ENCODE data around the gene RPS16. TPM values are rescaled to one million over a fixed set of nuclear protein-coding genes. Genes with fewer than 3 reads are reported as not detected.

Gene RPS16
- total and polyA plus RNA-seq, 9 donors, result 2,348 to 7,403 (median 4,531) TPM

GRCh38 chr19:39412867-39413271, 22.9 kb downstream of the RPS16 start:
- peaks cover 24% of the 10 kb centered on the region for H3K4me1 ChIP-seq (ENCODE audit: insufficient read depth)
- WGBS, 3 donors, result 0 to 1% (median 0%) methylated on average over 24 of the region's 24 CpGs
- H3K27me3 ChIP-seq, result no peaks in the 10 kb centered on the region
- intact Hi-C loops (cut with DNase I), result loop anchor here in 2 of 4 donors (2.0 kb wide), 2 partner anchors 16 to 32 kb away; partner anchors contain the start of gene SUPT5H (in 1 of the 2)
- H3K36me3 ChIP-seq, result no peaks in the 10 kb centered on the region
- peak overlapping the region; percentile 68 for H3K4me3 ChIP-seq
- H3K27ac ChIP-seq, result peak overlapping the region; percentile 68 to 90
- TF ChIP-seq EP300 (IDR thresholded peaks at IDR 0.05), result no peak
- TF ChIP-seq CTCF (IDR thresholded peaks at IDR 0.05), result no peak
- no peak for TF ChIP-seq POLR2A (IDR thresholded peaks at IDR 0.05)
- H3K9me3 ChIP-seq, result no peaks in the 10 kb centered on the region
- DNase-seq, result no peak

- intact Hi-C loops (cut with DNase I), result loop anchor here in 2 of 4 donors (2.0 kb wide), 2 partner anchors 15 to 33 kb away; partner anchors contain the start of gene SUPT5H (in 1 of the 2)
- H3K9me3 ChIP-seq, result no peaks in the 10 kb centered on the region
- WGBS, 3 donors, result 0% methylated on average over 30 to 60 of the region's 60 CpGs
Measured at GRCh38 chr19:39412100-39412866, 23.5 kb downstream of the RPS16 start, which contains the start of gene PLEKHG2. Gene PLEKHG2 (plus strand): TSS chr19:39412669. CDS start chr19:39414087, 1,418 bp downstream.

GRCh38 chr19:39411832-39412099, 24.0 kb downstream of the RPS16 start:
- H3K4me1 ChIP-seq (ENCODE audit: insufficient read depth), result peaks cover 24% of the 10 kb centered on the region
- DNase-seq, result peak; percentile 82 to 92 (median 88)
- H3K36me3 ChIP-seq, result no peaks in the 10 kb centered on the region
- intact Hi-C loops (cut with DNase I), result loop anchor here in 2 of 4 donors (2.0 kb wide), 2 partner anchors 15 to 33 kb away; partner anchors contain the start of gene SUPT5H (in 1 of the 2)
- TF ChIP-seq CTCF (IDR thresholded peaks at IDR 0.05) (peak; percentile 39 to 94 (median 92)), POLR2A (IDR thresholded peaks at IDR 0.05) (no peak)
- peak overlapping the region; percentile 87 to 98 for H3K27ac ChIP-seq
- no peaks in the 10 kb centered on the region for H3K27me3 ChIP-seq
- 0 to 2% (median 1%) methylated on average over 7 of the region's 7 CpGs for WGBS, 3 donors
- H3K4me3 ChIP-seq, result no peak overlapping the region
- H3K9me3 ChIP-seq, result no peaks in the 10 kb centered on the region

More at GRCh38 chr19:39412100-39412866, 23.5 kb downstream of the RPS16 start, which contains the start of gene PLEKHG2:
- H3K36me3 ChIP-seq, result no peaks in the 10 kb centered on the region
- DNase-seq, result peak; percentile 96 to 98 (median 98)
- H3K27me3 ChIP-seq, result no peaks in the 10 kb centered on the region
- H3K4me1 ChIP-seq (ENCODE audit: insufficient read depth), result peaks cover 24% of the 10 kb centered on the region
- H3K4me3 ChIP-seq, result peak within 1 kb of the TSS; percentile 97
- TF ChIP-seq EP300 (IDR thresholded peaks at IDR 0.05), result peak; percentile 86
- peak; percentile 57 for TF ChIP-seq POLR2A (IDR thresholded peaks at IDR 0.05)
- peak; percentile 91 to 93 (median 92) for TF ChIP-seq CTCF (IDR thresholded peaks at IDR 0.05)
- peak within 1 kb of the TSS; percentile 87 to 98 for H3K27ac ChIP-seq

- H3K4me1 ChIP-seq (ENCODE audit: insufficient read depth), result peaks cover 24% of the 10 kb centered on the region
- intact Hi-C loops (cut with DNase I), result no loop called here
- H3K9me3 ChIP-seq, result no peaks in the 10 kb centered on the region
- peak in 3 of 5 donors; percentile 65 to 78 (median 65) for DNase-seq
- no peaks in the 10 kb centered on the region for H3K27me3 ChIP-seq
- 10 to 12% (median 11%) methylated on average over 9 of the region's 9 CpGs for WGBS, 3 donors
- no peaks in the 10 kb centered on the region for H3K36me3 ChIP-seq
- TF ChIP-seq CTCF (IDR thresholded peaks at IDR 0.05) (peak in 1 of 3 donors; percentile 8), POLR2A (IDR thresholded peaks at IDR 0.05) (peak; percentile 61), EP300 (IDR thresholded peaks at IDR 0.05) (no peak)
- H3K4me3 ChIP-seq, result peak overlapping the region; percentile 97
- peak overlapping the region; percentile 87 to 98 for H3K27ac ChIP-seq
Measured at GRCh38 chr19:39411081-39411831, 24.5 kb downstream of the RPS16 start.
